Smooth muscle cell (in vitro differentiated cells): ENCODE data around the gene NANOS2. TPM values are rescaled to one million over a fixed set of nuclear protein-coding genes. Genes with fewer than 3 reads are reported as not detected.

Experiments
- DNase-seq: peaks from one replicate; lab custom pipeline; 2025; ENCODE audit not compliant: unreplicated experiment; lab: John Stamatoyannopoulos, UW
- H2AFZ ChIP-seq: fragments of 200-600 bp; sonication (generic); 2 replicates; pipeline ENCODE4 v1.6.0; 2016; ENCODE audit warnings: antibody characterized with exemption, low read depth, mild to moderate bottlenecking
- H3F3A ChIP-seq: fragments of 200-600 bp; sonication (generic); 2 replicates; pipeline ENCODE4 v1.6.0; 2017; ENCODE audit warnings: antibody characterized with exemption, low read depth
- H3K27ac ChIP-seq: fragments of 200-600 bp; sonication (generic); 2 replicates; pipeline ENCODE4 v1.5.1; 2016; ENCODE audit warnings: low read depth, mild to moderate bottlenecking
- H3K27me3 ChIP-seq: fragments of 200-600 bp; sonication (generic); 2 replicates; pipeline ENCODE4 v1.6.1; 2016; ENCODE audit warnings: low read depth, mild to moderate bottlenecking
- H3K36me3 ChIP-seq: fragments of 200-600 bp; sonication (generic); 2 replicates; pipeline ENCODE4 v1.5.1; 2016; ENCODE audit warnings: low read depth
- H3K4me1 ChIP-seq: fragments of 200-600 bp; sonication (generic); 2 replicates; pipeline ENCODE4 v1.5.1; 2016; ENCODE audit warnings: low read depth
- H3K4me2 ChIP-seq: fragments of 200-600 bp; sonication (generic); 2 replicates; pipeline ENCODE4 v1.6.0; 2016; ENCODE audit warnings: mild to moderate bottlenecking
- H3K4me3 ChIP-seq: fragments of 200-600 bp; sonication (generic); 2 replicates; pipeline ENCODE4 v1.5.1; 2016; ENCODE audit warnings: mild to moderate bottlenecking
- H3K79me2 ChIP-seq: fragments of 200-600 bp; sonication (generic); 2 replicates; pipeline ENCODE4 v1.6.0; 2016; ENCODE audit warnings: low read depth, mild to moderate bottlenecking
- H3K9ac ChIP-seq: fragments of 200-600 bp; sonication (generic); 2 replicates; pipeline ENCODE4 v1.6.0; 2016; ENCODE audit warnings: low read depth
- H3K9me3 ChIP-seq: fragments of 200-600 bp; sonication (generic); replicated peaks from 2 replicates; pipeline ENCODE4 v1.5.1; 2016; ENCODE audit warnings: low read depth
- H4K20me1 ChIP-seq: fragments of 200-600 bp; sonication (generic); 2 replicates; pipeline ENCODE4 v1.6.0; 2016; ENCODE audit warnings: low read depth
- CTCF ChIP-seq: fragments of 200-600 bp; sonication (generic); IDR thresholded peaks from 2 replicates; pipeline ENCODE4 v1.5.1; 2017; ENCODE audit warnings: borderline replicate concordance, mild to moderate bottlenecking, antibody characterized with exemption; ENCODE audit not compliant: insufficient read depth, poor library complexity, severe bottlenecking
- WGBS: methylation state at CpG from one replicate; pipeline ENCODE4 v1.1.7; 2016; ENCODE audit warnings: low lambda C conversion rate; 5-methylcytosine and 5-hydroxymethylcytosine counted together
- polyA plus RNA-seq: library from polyadenylated mRNA; unstranded; fragments of >200 nt; fragmentation: Nextera tagmentation; extraction: Ambion mirVana; gene quantifications from 2 replicates; pipeline ENCODE4 v1.2.1, GENCODE V29; 2016
- total RNA-seq: library from RNA; depleted of rRNA; stranded (reverse); fragments of >200 nt; gene quantifications from 2 replicates; pipeline ENCODE4 v1.2.3, GENCODE V29; 2014

The NANOS2 gene
- total and polyA plus RNA-seq, 2 experiments from 2014 or later = not detected

DNA sequence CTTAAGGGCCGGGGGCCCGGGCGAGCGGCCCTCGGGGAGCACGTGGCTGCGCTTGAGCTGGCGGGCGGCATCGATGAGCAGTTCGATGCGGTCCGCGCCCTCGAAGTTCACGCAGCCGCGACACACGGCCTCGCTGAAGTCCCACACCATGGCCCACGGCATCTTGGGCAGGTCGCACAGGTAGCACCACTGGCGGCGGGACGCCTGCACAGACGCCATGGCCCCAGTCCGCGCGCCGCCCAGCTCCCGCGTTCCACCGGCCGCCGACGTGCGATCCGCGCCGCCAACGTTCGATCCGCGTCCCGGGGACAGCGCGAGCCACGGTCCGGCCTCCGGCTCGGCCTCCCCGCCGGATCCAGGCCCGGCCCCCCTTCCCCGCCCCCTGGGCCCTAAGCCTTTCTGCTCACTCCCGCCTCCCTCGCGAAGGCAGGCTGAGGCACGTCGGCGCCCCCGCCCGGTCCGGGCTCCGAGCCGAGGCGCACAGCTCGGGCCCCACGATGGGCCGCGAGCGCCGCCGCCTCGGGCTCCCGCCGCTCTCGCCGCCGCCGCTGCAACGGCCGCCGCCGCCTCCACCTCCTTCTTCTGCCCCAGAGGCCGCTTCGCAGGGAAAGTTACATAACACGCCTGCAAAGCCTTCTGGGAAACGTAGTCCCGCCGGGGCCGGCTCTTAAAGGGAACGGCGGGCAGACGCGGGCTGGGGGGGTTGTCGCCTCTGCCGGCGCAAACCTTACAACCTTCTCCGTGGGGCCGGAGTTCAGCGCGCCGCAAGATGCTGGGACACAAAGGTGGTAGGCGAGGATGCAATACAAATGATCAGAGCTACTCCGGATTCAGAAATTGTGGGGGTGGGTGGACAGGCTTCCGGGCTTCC, 28.8 kb downstream of the NANOS2 start, which contains the start of gene IRF2BP1:
TSS of gene IRF2BP1 (minus strand) at position 586 of the 871 bp plus-strand sequence. CDS start at position 219, 367 bp downstream.
- Histone ChIP-seq H3K36me3 (no peaks in the 10 kb centered on the region), H3K4me2 (peak within 1 kb of the TSS; percentile 89), H2AFZ (peak within 1 kb of the TSS; percentile 95), H3K4me1 (peaks cover 20% of the 10 kb centered on the region), H3K79me2 (peaks cover 18% of the 10 kb centered on the region), H3K4me3 (peak within 1 kb of the TSS; percentile 67), H4K20me1 (peaks cover 23% of the 10 kb centered on the region), H3F3A (peaks cover 8% of the 10 kb centered on the region), H3K27ac (peak within 1 kb of the TSS; percentile 97), H3K9me3 (no peaks in the 10 kb centered on the region), H3K27me3 (no peaks in the 10 kb centered on the region), H3K9ac (peak within 1 kb of the TSS; percentile 97)
- no peak for TF ChIP-seq CTCF
- under 1% methylated on average over 56 of the region's 107 CpGs for WGBS
- peak; percentile 83 for DNase-seq

DNA sequence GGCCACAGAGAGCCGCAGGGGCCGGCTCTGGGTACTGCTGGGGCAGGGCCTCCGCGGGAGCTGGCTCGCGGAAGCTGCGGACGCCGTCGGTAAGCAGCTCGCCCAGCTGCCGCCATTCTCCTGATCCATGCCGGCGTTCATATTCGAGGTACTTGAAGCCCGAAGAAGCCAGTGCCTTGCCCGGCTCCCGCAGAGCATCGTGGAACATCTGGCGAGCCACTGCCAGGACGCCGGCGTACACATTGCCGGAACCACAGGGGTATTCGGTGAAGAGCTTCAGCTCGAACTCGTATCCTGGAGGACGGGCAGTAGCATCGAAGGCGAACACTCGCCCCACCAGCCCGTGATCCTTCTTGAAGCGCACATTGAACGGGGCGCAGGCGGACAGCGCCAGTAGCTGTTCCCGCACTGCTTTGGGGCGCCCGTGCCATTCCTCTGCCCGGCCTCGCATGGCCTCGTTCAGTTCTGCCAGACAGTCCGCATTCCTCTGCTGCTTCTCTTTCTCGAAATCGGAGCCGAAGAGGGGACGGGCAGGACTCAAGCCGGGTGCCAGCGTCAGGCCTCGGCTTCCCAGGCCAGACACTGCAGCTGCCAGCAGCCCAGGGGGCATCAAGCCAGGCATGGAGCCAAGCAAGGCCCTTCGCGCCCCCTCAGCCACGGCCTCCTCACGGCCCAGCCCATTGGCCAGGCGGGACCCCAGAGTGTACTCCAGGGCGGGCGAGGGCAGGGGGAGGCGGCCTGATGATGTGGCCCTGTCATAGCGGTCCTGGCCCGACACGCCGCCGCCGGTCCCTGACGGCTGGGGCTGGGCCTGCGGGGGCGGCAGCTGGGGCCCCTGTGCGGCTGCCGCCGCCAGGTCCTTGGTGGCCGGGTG, 29.7 kb downstream of the NANOS2 start:
- peaks cover 20% of the 10 kb centered on the region for H3K4me1 ChIP-seq
- H3K9me3 ChIP-seq = no peaks in the 10 kb centered on the region
- no peak for DNase-seq
- no peaks in the 10 kb centered on the region for H3K27me3 ChIP-seq
- no peak for TF ChIP-seq CTCF
- H3K79me2 ChIP-seq = peaks cover 18% of the 10 kb centered on the region
- H4K20me1 ChIP-seq = peaks cover 23% of the 10 kb centered on the region
- no peak overlapping the region for H2AFZ ChIP-seq
- H3K9ac ChIP-seq = peak overlapping the region; percentile 73
- H3F3A ChIP-seq = peaks cover 8% of the 10 kb centered on the region
- H3K4me2 ChIP-seq = peak overlapping the region; percentile 89
- peak overlapping the region; percentile 97 for H3K27ac ChIP-seq
- WGBS = 75% methylated on average over 53 of the region's 72 CpGs
- peak overlapping the region; percentile 67 for H3K4me3 ChIP-seq
- H3K36me3 ChIP-seq = no peaks in the 10 kb centered on the region

DNA sequence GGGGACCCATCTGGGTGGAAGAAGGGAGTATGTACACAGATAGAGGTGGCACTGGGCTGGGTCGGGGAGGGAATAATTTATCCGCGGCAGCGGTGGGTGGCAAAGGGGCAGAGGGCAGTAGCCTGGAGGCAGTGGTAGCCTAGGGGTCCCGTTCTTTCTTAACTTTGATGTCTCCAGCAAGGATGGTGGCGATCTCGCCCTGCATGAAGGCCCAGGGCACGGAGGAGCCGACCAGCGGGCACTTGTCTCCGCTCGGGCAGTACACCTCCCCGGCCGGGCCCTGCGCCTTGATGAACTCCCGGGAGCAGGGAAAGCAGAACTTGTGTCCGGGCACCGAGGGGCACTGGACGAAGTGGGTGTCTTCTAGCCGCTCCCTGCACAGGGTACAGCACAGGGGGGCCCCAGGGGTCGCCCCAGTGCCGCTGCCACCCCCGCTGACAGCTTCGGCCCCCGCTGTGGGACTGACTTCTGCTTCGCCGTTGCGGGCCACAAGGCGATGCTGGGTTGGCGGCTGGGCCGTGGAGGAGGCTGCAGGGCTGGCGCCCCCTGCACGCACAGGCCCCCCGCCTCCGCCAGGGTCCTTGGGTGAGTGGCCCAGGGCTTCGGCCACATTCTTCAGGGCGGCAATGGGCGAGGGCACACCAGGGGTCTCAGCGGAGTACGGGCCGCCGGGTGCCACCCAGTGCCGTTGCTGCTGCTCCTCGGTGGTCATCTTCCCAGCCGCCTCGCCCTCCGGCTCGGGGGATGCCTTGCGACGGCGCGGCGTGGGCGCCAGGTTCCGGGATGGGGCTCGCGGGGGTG, 30.5 kb downstream of the NANOS2 start:
- TF ChIP-seq CTCF = no peak
- WGBS = 96% methylated on average over 52 of the region's 57 CpGs
- no peaks in the 10 kb centered on the region for H3K9me3 ChIP-seq
- no peaks in the 10 kb centered on the region for H3K36me3 ChIP-seq
- H3K79me2 ChIP-seq = peaks cover 18% of the 10 kb centered on the region
- no peak overlapping the region for H2AFZ ChIP-seq
- H3K4me1 ChIP-seq = peaks cover 20% of the 10 kb centered on the region
- no peak for DNase-seq
- H3K4me2 ChIP-seq = peak overlapping the region; percentile 38
- no peak overlapping the region for H3K27ac ChIP-seq
- no peak overlapping the region for H3K4me3 ChIP-seq
- H3F3A ChIP-seq = peaks cover 8% of the 10 kb centered on the region
- H4K20me1 ChIP-seq = peaks cover 23% of the 10 kb centered on the region
- no peak overlapping the region for H3K9ac ChIP-seq
- H3K27me3 ChIP-seq = no peaks in the 10 kb centered on the region
